HG02852 (cell line): ENCODE results near the gene MGAT4A.
"Not testable (repeated sequence)": the region's sequence is repeated elsewhere in the genome, so short reads cannot be mapped to it uniquely, and the experiment has no call there.

Experiments used
- ATAC-seq: cut with Tn5 transposase; IDR thresholded peaks from one replicate; pipeline ENCODE4 v1.9.1; 2021; ENCODE audit warnings: mild to moderate bottlenecking, moderate library complexity; ENCODE audit not compliant: unreplicated experiment

MGAT4A gene

GRCh38 chr2:98730707-98731040, 258 bp downstream of the MGAT4A start:
- ATAC-seq = peak; percentile 44

GRCh38 chr2:98730053-98730706, 752 bp downstream of the MGAT4A start:
- peak; percentile 32 for ATAC-seq

GRCh38 chr2:98729652-98730051, 1.3 kb downstream of the MGAT4A start:
- no peak for ATAC-seq

GRCh38 chr2:98728088-98728718, 2.7 kb downstream of the MGAT4A start:
- not testable (repeated sequence) for ATAC-seq

DNA sequence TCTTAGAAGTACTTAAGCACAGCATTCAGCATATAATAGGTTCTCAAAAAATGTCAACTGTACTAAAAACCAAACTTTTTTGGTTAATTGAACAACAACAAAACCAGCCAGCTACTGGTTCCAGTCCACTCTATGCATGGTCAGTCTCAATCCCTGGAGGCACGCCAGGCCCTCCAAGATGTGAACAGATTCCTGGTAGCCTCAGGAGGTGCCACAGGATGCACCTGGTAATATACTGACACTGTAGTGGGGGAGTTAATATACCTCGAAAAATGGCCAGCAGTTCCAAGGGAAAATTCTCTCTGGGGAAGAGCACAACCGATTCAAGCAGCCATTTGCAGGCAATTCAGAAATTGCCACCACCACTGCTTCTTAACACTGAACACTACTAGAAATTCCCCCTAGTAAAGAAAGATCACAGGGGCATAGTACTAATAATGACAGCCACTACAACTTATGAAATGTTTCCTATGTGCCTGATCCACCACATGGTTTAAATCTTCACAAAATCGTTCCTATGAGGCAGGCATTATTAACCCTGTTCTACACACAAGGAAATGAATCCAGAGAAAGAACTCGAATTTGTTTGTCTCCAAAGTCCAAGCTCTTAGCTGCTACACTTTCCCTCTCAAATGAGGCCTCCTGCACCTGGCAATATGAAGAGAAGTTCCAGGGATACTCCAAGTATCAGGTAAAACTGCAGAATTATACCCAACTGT, 3.4 kb downstream of the MGAT4A start:
- ATAC-seq = no peak

DNA sequence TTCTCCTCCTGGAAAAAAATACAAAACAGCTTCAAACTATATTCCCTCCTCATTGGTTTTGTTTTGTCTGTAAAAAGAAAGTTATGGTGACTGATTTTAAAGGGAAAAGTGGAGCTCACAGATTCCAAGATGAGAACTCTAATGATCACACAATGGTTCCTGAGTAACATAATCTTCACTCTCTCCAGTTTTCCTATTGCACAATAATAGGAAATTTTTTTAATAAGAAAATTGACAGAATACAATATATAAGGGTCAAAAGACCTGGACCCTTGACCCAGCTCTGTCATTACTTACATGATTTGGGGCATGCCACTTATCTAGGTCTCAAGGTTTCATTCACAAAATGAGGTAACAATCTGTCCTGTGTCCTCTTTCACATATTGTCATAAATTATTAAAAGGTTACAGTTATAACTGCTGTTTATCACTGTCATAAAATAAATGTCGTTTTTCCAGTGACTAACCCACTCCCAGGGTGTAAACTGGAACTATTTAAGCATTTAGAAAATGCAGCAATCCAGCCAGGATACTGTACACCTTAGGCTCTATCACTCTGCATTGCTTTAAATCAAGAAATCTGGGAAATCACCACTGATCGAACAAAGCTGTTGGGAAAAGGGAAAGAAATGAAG, 4.1 kb downstream of the MGAT4A start:
- no peak for ATAC-seq

DNA sequence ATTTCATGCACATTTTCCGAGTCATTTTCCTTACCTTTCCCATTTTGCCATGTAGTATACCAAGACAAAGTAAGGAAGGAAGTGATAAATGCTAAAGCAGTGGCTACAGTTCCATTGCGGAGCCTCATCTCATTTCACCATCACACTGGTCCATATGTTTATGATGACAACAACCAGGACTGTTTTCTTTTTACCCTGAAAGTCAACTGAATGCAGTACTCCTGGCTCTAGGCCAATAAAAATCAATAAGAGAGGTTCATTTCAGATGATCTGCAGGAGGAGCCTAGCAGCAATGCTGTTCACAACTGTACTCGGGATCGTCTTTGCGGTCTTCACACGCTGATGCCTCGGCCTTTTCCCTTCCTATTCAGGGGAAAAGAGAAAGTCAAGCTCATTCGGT, 4.7 kb downstream of the MGAT4A start:
- ATAC-seq = no peak

GRCh38 chr2:98720286-98720685, 10.6 kb downstream of the MGAT4A start:
- ATAC-seq = no peak

GRCh38 chr2:98717621-98718020, 13.3 kb downstream of the MGAT4A start:
- ATAC-seq = no peak

DNA sequence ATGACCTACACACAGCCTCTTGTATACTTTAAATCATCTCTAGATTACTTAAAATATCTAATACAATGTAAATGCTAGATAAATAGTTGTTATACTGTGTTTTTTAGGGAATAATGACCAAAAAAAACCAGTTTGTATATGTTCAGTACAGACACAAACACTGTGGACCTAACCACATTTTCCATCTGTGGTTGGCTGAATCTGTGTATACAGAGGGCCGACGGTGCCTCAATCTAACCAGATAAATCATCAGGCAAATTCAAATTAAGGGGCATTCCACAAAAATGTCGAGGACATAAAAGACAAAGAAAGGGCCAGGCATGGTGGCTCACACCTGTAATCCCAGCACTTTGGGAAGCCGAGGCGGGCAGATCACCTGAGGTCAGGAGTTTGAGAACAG, 14.1 kb downstream of the MGAT4A start:
- no peak for ATAC-seq

DNA sequence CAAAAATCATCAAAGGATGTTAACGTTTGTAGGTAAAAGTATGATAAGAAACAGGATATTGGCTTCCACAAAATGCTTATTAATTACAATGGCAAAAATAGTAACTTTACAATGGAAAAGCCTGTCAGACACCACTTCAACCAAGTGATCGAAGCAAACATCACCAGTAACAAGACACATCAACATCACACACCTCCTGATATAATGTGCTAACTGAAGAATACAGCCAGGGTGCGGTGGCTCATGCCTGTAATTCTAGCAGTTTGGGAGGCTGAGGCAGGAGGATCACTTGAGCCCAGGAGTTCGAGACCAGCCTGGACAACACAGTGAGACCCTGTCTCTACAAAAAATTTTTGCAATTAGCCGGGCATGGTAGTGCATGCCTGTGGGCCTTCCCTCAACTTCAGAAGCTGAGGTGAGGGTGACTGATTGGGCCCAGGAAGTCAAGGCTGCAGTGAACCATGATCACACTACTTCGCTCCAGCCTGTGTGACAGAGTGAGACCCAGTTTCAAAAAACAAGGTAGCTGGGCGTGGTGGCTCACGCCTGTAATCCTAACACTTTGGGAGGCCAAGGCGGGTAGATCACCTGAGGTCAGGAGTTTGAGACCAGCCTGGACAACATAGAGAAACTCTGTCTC, 15.0 kb downstream of the MGAT4A start:
- no peak for ATAC-seq

GRCh38 chr2:98713332-98714015, 17.5 kb downstream of the MGAT4A start:
- peak; percentile 75 for ATAC-seq

DNA sequence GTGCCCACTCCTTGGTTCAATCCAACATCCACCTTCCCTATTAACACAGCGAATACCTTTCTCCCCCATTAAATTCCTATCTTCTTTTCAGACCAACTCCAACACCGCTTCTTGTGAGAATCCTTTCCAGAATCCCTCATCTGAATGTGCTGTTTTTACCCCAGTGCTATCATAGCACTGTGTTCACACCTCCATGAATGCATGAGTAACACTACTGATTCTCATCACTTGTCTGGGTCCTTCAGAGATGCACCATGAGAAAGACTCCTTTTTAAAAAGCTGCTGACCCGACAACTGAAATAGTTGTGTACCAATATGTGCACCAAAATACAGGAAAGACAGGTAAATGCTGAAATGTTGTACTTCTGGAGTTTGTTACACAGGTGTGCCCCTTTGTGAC, 18.8 kb downstream of the MGAT4A start:
- ATAC-seq = no peak

DNA sequence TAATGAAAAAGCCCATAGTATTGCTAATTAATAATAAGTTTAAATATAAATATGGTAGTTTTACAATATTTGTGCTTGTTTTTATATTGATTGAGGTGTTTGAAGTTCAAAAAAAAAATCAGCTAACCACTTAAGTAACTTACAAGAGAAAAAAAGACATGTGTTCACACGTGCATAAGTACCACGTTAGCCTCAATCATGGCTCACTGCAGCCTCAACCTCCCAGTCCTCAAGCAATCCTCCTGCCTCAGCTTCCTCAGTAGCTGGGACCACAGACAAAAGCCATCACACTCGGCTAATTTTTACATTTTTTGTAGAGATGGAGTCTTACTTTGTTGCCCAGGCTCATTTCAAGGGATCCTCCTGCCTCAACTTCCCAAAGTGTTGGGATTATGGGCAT, 19.4 kb downstream of the MGAT4A start:
- no peak for ATAC-seq

DNA sequence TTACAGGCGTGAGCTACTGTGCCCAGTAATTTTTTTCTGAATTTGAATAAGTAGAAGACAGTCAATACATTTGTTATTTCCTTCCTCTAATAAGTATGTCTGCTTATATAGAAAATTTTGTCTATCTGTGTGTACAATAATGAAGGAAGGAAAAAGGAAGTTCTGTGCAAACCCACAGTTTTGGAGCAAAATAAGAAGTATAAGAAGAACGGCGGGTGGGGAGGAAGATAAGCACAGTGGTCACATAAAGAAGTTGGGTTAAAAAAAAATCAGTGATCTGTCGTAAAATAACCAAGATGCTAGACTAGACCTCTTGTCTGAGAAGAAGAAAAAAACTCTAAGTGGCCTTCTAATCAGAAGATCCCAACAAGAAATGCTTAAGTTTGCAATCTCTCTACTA, 20.2 kb downstream of the MGAT4A start:
- ATAC-seq = no peak

GRCh38 chr2:98709535-98709934, 21.4 kb downstream of the MGAT4A start:
- ATAC-seq = no peak

- ATAC-seq = no peak
These were observed 22.3 kb downstream of the MGAT4A start for GRCh38 chr2:98708396-98709186.

DNA sequence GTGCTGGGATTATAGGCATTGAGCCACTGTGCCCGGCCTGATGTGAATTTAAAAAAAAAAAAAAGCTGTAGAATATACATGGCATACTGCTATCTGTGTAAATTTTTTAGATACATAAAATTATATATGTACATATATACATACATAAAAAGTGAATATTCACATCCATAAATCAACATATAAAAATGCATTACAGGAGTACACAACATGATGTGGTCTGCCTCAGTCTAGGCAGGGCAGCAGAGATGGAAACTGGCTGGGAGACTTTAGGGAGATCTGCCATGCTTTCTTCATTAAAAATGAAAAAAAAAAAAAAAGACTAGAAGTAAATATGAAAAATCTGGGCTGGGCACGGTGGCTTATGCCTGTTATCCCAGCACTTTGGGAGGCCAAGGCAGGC, 24.3 kb downstream of the MGAT4A start:
- ATAC-seq = no peak

- ATAC-seq = no peak
These were observed 25.7 kb downstream of the MGAT4A start for GRCh38 chr2:98705333-98705617.
